IMR-90 (cell line): ENCODE measurements around the gene TEKT5. TPM values are rescaled to one million over a fixed set of nuclear protein-coding genes. Genes with fewer than 3 reads are reported as not detected.

Experiments
- ATAC-seq: fragments of 200-7000 bp; cut with Tn5 transposase; 2 replicates; pipeline ENCODE4 v1.9.1; 2020; ENCODE audit warnings: low read depth, mild to moderate bottlenecking, moderate library complexity
- BruUV-seq: library from RNA; stranded (reverse); fragments of 400-500 nt; replicated peaks from 2 replicates; lab custom pipeline; 2021; lab: Mats Ljungman, UMichigan
- CTCF ChIA-PET: fragments of 300-600 bp; formaldehyde crosslinking; extraction: SDS; loops from one replicate; lab custom pipeline; 2021; ENCODE audit warnings: antibody characterized with exemption; lab: Yijun Ruan, JAX
- POLR2A ChIA-PET: fragments of 300-600 bp; sonication (Branson Sonifier 250); formaldehyde crosslinking; loops from one replicate; lab custom pipeline; 2022; ENCODE audit warnings: antibody characterized with exemption; ENCODE audit not compliant: unreplicated experiment; lab: Charles Lee
- DNase-seq: peaks from one replicate; pipeline ENCODE4 v3.0.0; 2013
- H2AFZ ChIP-seq: replicated peaks from 2 replicates; pipeline ENCODE3; 2013; ENCODE audit warnings: low read length, mild to moderate bottlenecking; ENCODE audit not compliant: poor library complexity
- H2AK5ac ChIP-seq: 2 replicates; pipeline ENCODE4 v1.6.1; 2013; ENCODE audit warnings: low read depth, low read length, inconsistent platforms
- H2AK9ac ChIP-seq: replicated peaks from 2 replicates; pipeline ENCODE3; 2013; ENCODE audit warnings: mild to moderate bottlenecking, low read depth, low read length, moderate library complexity; ENCODE audit not compliant: poor library complexity
- H2BK120ac ChIP-seq: 2 replicates; pipeline ENCODE4 v1.6.1; 2013; ENCODE audit warnings: low read depth, low read length, inconsistent platforms
- H2BK15ac ChIP-seq: 3 replicates; pipeline ENCODE4 v1.6.1; 2013; ENCODE audit warnings: low read depth, low read length, inconsistent platforms
- H2BK20ac ChIP-seq: 2 replicates; pipeline ENCODE4 v1.6.1; 2013; ENCODE audit warnings: low read depth, mild to moderate bottlenecking, inconsistent platforms, low read length, moderate library complexity
- H2BK5ac ChIP-seq: 2 replicates; pipeline ENCODE4 v1.6.1; 2013; ENCODE audit warnings: mild to moderate bottlenecking, low read depth, low read length, inconsistent platforms; ENCODE audit not compliant: poor library complexity, severe bottlenecking
- H3K14ac ChIP-seq: replicated peaks from 2 replicates; pipeline ENCODE4 v1.6.1; 2013; ENCODE audit warnings: low read depth, low read length, inconsistent platforms
- H3K18ac ChIP-seq: 2 replicates; pipeline ENCODE4 v1.6.1; 2013; ENCODE audit warnings: low read depth, low read length, control low read depth
- H3K23ac ChIP-seq: 2 replicates; pipeline ENCODE4 v1.6.1; 2013; ENCODE audit warnings: low read depth, low read length, inconsistent platforms
- H3K27ac ChIP-seq: 2 replicates; pipeline ENCODE4 v1.5.1; 2013; ENCODE audit warnings: mild to moderate bottlenecking, control low read depth, low read length; ENCODE audit not compliant: insufficient read depth
- H3K27me3 ChIP-seq: 2 replicates; pipeline ENCODE4 v1.6.1; 2013; ENCODE audit warnings: low read length; ENCODE audit not compliant: control insufficient read depth, insufficient read depth
- H3K36me3 ChIP-seq: 2 replicates; pipeline ENCODE4 v1.6.1; 2013; ENCODE audit warnings: low read length, mixed read lengths; ENCODE audit not compliant: control insufficient read depth, insufficient read depth
- H3K4ac ChIP-seq: 2 replicates; pipeline ENCODE4 v1.6.1; 2013; ENCODE audit warnings: low read depth, low read length, inconsistent platforms
- H3K4me1 ChIP-seq: 2 replicates; pipeline ENCODE4 v1.6.1; 2013; ENCODE audit warnings: low read length, mixed read lengths; ENCODE audit not compliant: control insufficient read depth, insufficient read depth
- H3K4me2 ChIP-seq: 2 replicates; pipeline ENCODE4 v1.6.1; 2013; ENCODE audit warnings: low read depth, mild to moderate bottlenecking, control low read depth, low read length, moderate library complexity
- H3K4me3 ChIP-seq: 2 replicates; pipeline ENCODE4 v1.5.1; 2013; ENCODE audit warnings: low read depth, mild to moderate bottlenecking, control low read depth, low read length, moderate library complexity; ENCODE audit not compliant: insufficient read depth
- H3K56ac ChIP-seq: 2 replicates; pipeline ENCODE4 v1.6.1; 2013; ENCODE audit warnings: low read length, inconsistent platforms; ENCODE audit not compliant: insufficient read depth; ENCODE audit errors: extremely low read depth
- H3K79me1 ChIP-seq, 2 experiments: 2 replicates each; pipeline ENCODE4 v1.6.1; 2013; ENCODE audit warnings: low read length in 2 of 2, inconsistent platforms in 1 of 2, low read depth in 1 of 2
- H3K9ac ChIP-seq: 2 replicates; pipeline ENCODE4 v1.6.1; 2013; ENCODE audit warnings: low read depth, low read length, control low read depth
- H3K9me1 ChIP-seq: 2 replicates; pipeline ENCODE4 v1.6.1; 2013; ENCODE audit warnings: low read length, inconsistent platforms; ENCODE audit not compliant: insufficient read depth
- H3K9me3 ChIP-seq: 2 replicates; pipeline ENCODE4 v1.6.1; 2013; ENCODE audit warnings: low read length; ENCODE audit not compliant: control insufficient read depth, insufficient read depth
- H4K20me1 ChIP-seq: 2 replicates; pipeline ENCODE4 v1.6.1; 2013; ENCODE audit warnings: low read length, inconsistent platforms; ENCODE audit not compliant: insufficient read depth
- H4K5ac ChIP-seq: 2 replicates; pipeline ENCODE4 v1.6.1; 2013; ENCODE audit warnings: mild to moderate bottlenecking, low read depth, low read length, control low read depth
- H4K8ac ChIP-seq, 2 experiments: 2 replicates each; pipeline ENCODE4 v1.6.1; 2013; ENCODE audit warnings: low read depth in 2 of 2, low read length in 2 of 2, control low read depth in 1 of 2, inconsistent platforms in 1 of 2
- H4K91ac ChIP-seq: 2 replicates; pipeline ENCODE4 v1.6.1; 2013; ENCODE audit warnings: low read depth, low read length, inconsistent platforms; ENCODE audit not compliant: insufficient read depth
- MAFK ChIP-seq: IDR thresholded peaks from 2 replicates; pipeline ENCODE4 v1.6.1; 2012; ENCODE audit warnings: low read depth, low read length, improper control_type of control experiment
- POLR2A ChIP-seq: IDR thresholded peaks from 2 replicates; pipeline ENCODE4 v1.6.1; 2012; ENCODE audit warnings: mild to moderate bottlenecking, low read depth, low read length
- SMC3 ChIP-seq: fragments of 150-350 bp; IDR thresholded peaks from 2 replicates; pipeline ENCODE4 v1.6.1; 2016; ENCODE audit warnings: low read depth, mild to moderate bottlenecking, antibody characterized with exemption, low read length, moderate library complexity
- WGBS, 2 experiments: methylation state at CpG; one replicate each; pipeline versions ENCODE4 v1.1.5 to v1.1.7; 2013; ENCODE audit warnings: missing lambda C conversion rate in 2 of 2; ENCODE audit not compliant: insufficient read length in 1 of 2; ENCODE audit errors: extremely low coverage in 2 of 2; 5-methylcytosine and 5-hydroxymethylcytosine counted together
- dilution Hi-C: fragments of 300-500 bp; cut with HindIII; formaldehyde crosslinking; loops from one replicate; pipeline ENCODE4 v1.14.3; 2018; ENCODE audit warnings: low sequenced_read_pairs; ENCODE audit not compliant: unreplicated experiment
- in situ Hi-C: fragments of 300-500 bp; cut with MboI; formaldehyde crosslinking; loops from 3 replicates; pipeline ENCODE4 v1.14.3; 2019; ENCODE audit warnings: low sequenced_read_pairs, inconsistent platforms, mixed read lengths
- intact Hi-C: fragments of 100-400 bp; cut with micrococcal nuclease; formaldehyde crosslinking; loops from 2 replicates; pipeline ENCODE4 v1.10.0; 2022
- polyA plus RNA-seq, 3 experiments: library from polyadenylated mRNA; depleted of rRNA; stranded (reverse); fragments of >200 nt; gene quantifications; 2 replicates each; pipeline ENCODE4 v1.2.3, GENCODE V29; 2012; ENCODE audit warnings: low replicate concordance in 1 of 3
- total RNA-seq: library from RNA; depleted of rRNA; stranded (reverse); fragments of >200 nt; gene quantifications from 2 replicates; pipeline ENCODE4 v1.2.3, GENCODE V29; 2012

The TEKT5 gene
- total and polyA plus RNA-seq, 2 of the 4 experiments (the other 2 are of a cell fraction): 0.17 TPM; not detected in 1

GRCh38 chr16:10663146-10663545, 31.6 kb downstream of the TEKT5 start:
- no peak overlapping the region for H3K4me3 ChIP-seq
- no peak overlapping the region for H3K23ac ChIP-seq
- H3K9ac ChIP-seq: no peak overlapping the region
- dilution Hi-C loops: no loop called here
- H3K27ac ChIP-seq: no peak overlapping the region
- ChIA-PET POLR2A (no interaction called here), CTCF (no interaction called here)
- peak; percentile 47 for TF ChIP-seq MAFK
- TF ChIP-seq SMC3: no peak
- TF ChIP-seq POLR2A: no peak
- H2AK5ac ChIP-seq: no peak overlapping the region
- BruUV-seq: no TSS peak
- no peaks in the 10 kb centered on the region for H3K9me3 ChIP-seq
- no peak overlapping the region for H2BK5ac ChIP-seq
- in situ Hi-C loops: no loop called here
- peaks cover 14% of the 10 kb centered on the region; the same call in 1 of the 2 replicates for H3K27me3 ChIP-seq
- no peak overlapping the region for H4K8ac ChIP-seq
- H2AK9ac ChIP-seq: no peak overlapping the region
- H2BK15ac ChIP-seq: no peak overlapping the region
- no peak overlapping the region for H3K4ac ChIP-seq
- no peak overlapping the region for H4K91ac ChIP-seq
- no peak overlapping the region for H2BK120ac ChIP-seq
- no peak overlapping the region for H2BK20ac ChIP-seq
- H3K4me2 ChIP-seq: no peak overlapping the region
- WGBS, 2 experiments: no CpG with 5 or more reads among the region's 1 CpG
- no peak overlapping the region for H3K14ac ChIP-seq
- H4K20me1 ChIP-seq: no peaks in the 10 kb centered on the region
- no peaks in the 10 kb centered on the region for H3K36me3 ChIP-seq
- DNase-seq (no peak), ATAC-seq (no peak)
- H3K4me1 ChIP-seq: no peaks in the 10 kb centered on the region
- H3K9me1 ChIP-seq: no peaks in the 10 kb centered on the region
- H2AFZ ChIP-seq: no peak overlapping the region
- H4K5ac ChIP-seq: no peak overlapping the region
- no peak overlapping the region for H3K18ac ChIP-seq
- H3K56ac ChIP-seq: no peak overlapping the region
- intact Hi-C loops: no loop called here
- no peaks in the 10 kb centered on the region for H3K79me1 ChIP-seq
